Epithelial cell of proximal tubule (primary cell): Measurements from ENCODE around the gene NALF2. TPM values are rescaled to one million over a fixed set of nuclear protein-coding genes. Genes with fewer than 3 reads are reported as not detected.

Experiments used
- DNase-seq: peaks from one replicate; pipeline ENCODE4 v3.0.0-alpha.2; 2011; ENCODE audit warnings: low read depth
- H3K4me3 ChIP-seq: 2 replicates; pipeline ENCODE4 v1.5.1; 2011; ENCODE audit warnings: low read depth, mild to moderate bottlenecking, low read length
- CTCF ChIP-seq: conservative IDR thresholded peaks from 2 replicates; pipeline ENCODE4 v1.5.1; 2012; ENCODE audit warnings: low read depth, mild to moderate bottlenecking, low read length
- total RNA-seq: library from RNA; depleted of rRNA; stranded (reverse); fragments of >200 nt; gene quantifications from 2 replicates; pipeline ENCODE4 v1.2.3, GENCODE V29; 2015

The NALF2 gene
- total RNA-seq = 0.58 and 1.0 TPM in 2 replicates

- no peak for DNase-seq
- H3K4me3 ChIP-seq = peak within 1 kb of the TSS; percentile 60
- TF ChIP-seq CTCF = no peak
These were observed at the start of gene NALF2 for GRCh38 chrX:69503782-69504625. Gene NALF2, plus strand, starts transcription at chrX:69504326. Its CDS starts 957 bp downstream, at chrX:69505283.

- no peak overlapping the region for H3K4me3 ChIP-seq
- TF ChIP-seq CTCF = no peak
- no peak for DNase-seq
These were observed 46.4 kb upstream of the NALF2 start for GRCh38 chrX:69457756-69458155.

- no peak overlapping the region for H3K4me3 ChIP-seq
- TF ChIP-seq CTCF = no peak
- no peak for DNase-seq
These were observed 37.6 kb upstream of the NALF2 start for GRCh38 chrX:69466546-69466945.

- no peak overlapping the region for H3K4me3 ChIP-seq
- TF ChIP-seq CTCF = no peak
- DNase-seq = no peak
These were observed 34.2 kb upstream of the NALF2 start for GRCh38 chrX:69469975-69470374.

- no peak for DNase-seq
- H3K4me3 ChIP-seq = no peak overlapping the region
- TF ChIP-seq CTCF = no peak
These were observed 14.5 kb upstream of the NALF2 start for GRCh38 chrX:69489625-69490024.

- no peak for DNase-seq
- peak; percentile 56 for TF ChIP-seq CTCF
- H3K4me3 ChIP-seq = no peak overlapping the region
These were observed 10.9 kb upstream of the NALF2 start for GRCh38 chrX:69493193-69493592.

GRCh38 chrX:69493766-69494165 is 10.4 kb upstream of the NALF2 start:
- no peak for TF ChIP-seq CTCF
- DNase-seq = no peak
- H3K4me3 ChIP-seq = no peak overlapping the region
